Measurements from ENCODE around the gene ENKD1.

The ENKD1 gene

GRCh38 chr16:67662653-67663010, 3.9 kb downstream of the ENKD1 start:
- no peak for DNase-seq

GRCh38 chr16:67661886-67662652, 4.5 kb downstream of the ENKD1 start:
- no peak for DNase-seq

GRCh38 chr16:67661101-67661761, 5.3 kb downstream of the ENKD1 start:
- no peak for DNase-seq

- peak; percentile 99 for DNase-seq
Measured at GRCh38 chr16:67660564-67661028, 6.0 kb downstream of the ENKD1 start, which contains the start of gene PARD6A. Gene PARD6A, plus strand, starts transcription at chr16:67660960. Its CDS starts 79 bp downstream, at chr16:67661039.

GRCh38 chr16:67659675-67660563, 6.6 kb downstream of the ENKD1 start, which contains the start of gene ACD:
Gene ACD, minus strand, starts transcription at chr16:67660260. Its CDS starts 40 bp downstream, at chr16:67660220.
- DNase-seq: peak; percentile 93

- no peak for DNase-seq
Measured at GRCh38 chr16:67658849-67659674, 7.5 kb downstream of the ENKD1 start.

GRCh38 chr16:67657751-67658518, 8.6 kb downstream of the ENKD1 start:
- DNase-seq: no peak

- DNase-seq: no peak
Measured at GRCh38 chr16:67657017-67657608, 9.4 kb downstream of the ENKD1 start.

GRCh38 chr16:67656344-67657016, 10.1 kb downstream of the ENKD1 start:
- no peak for DNase-seq

- DNase-seq: no peak
Measured at GRCh38 chr16:67655363-67655762, 11.2 kb downstream of the ENKD1 start.

GRCh38 chr16:67654403-67654911, 12.1 kb downstream of the ENKD1 start:
- no peak for DNase-seq

GRCh38 chr16:67653789-67654402, 12.7 kb downstream of the ENKD1 start:
- DNase-seq: no peak

- no peak for DNase-seq
Measured at GRCh38 chr16:67653128-67653788, 13.3 kb downstream of the ENKD1 start.

GRCh38 chr16:67652578-67653127, 13.9 kb downstream of the ENKD1 start:
- no peak for DNase-seq

- no peak for DNase-seq
Measured at GRCh38 chr16:67651847-67652246, 14.7 kb downstream of the ENKD1 start.

GRCh38 chr16:67651039-67651438, 15.5 kb downstream of the ENKD1 start:
- no peak for DNase-seq

- DNase-seq: no peak
Measured at GRCh38 chr16:67650023-67650422, 16.5 kb downstream of the ENKD1 start.

- DNase-seq: no peak
Measured at GRCh38 chr16:67649494-67649931, 17.0 kb downstream of the ENKD1 start.

Measured in CD4-positive, alpha-beta T cell treated with Interleukin-15 for 1 hour (primary cell).